ENCODE results near the gene ELFN2.
A peak's percentile ranks its signal among the peaks of the same experiment; 100 is the strongest.
"Not testable (repeated sequence)": the region's sequence is repeated elsewhere in the genome, so short reads cannot be mapped to it uniquely, and the experiment has no call there.

ELFN2 gene

GRCh38 chr22:37336579-37336978 is 90.7 kb downstream of the ELFN2 start:
- DNase-seq (ENCODE audit: low read depth in 2 of 2): no peak

GRCh38 chr22:37335806-37336199 is 91.5 kb downstream of the ELFN2 start:
- no peak for DNase-seq (ENCODE audit: low read depth in 2 of 2)

- DNase-seq (ENCODE audit: low read depth in 2 of 2): no peak
Observed at GRCh38 chr22:37334859-37335805, 92.1 kb downstream of the ELFN2 start.

GRCh38 chr22:37334461-37334858 is 92.8 kb downstream of the ELFN2 start:
- DNase-seq (ENCODE audit: low read depth in 2 of 2): no peak

GRCh38 chr22:37333724-37334460 is 93.4 kb downstream of the ELFN2 start:
- DNase-seq (ENCODE audit: low read depth in 2 of 2): no peak

GRCh38 chr22:37331856-37332536 is 95.3 kb downstream of the ELFN2 start:
- no peak for DNase-seq (ENCODE audit: low read depth in 2 of 2)

GRCh38 chr22:37331034-37331428 is 96.2 kb downstream of the ELFN2 start:
- DNase-seq (ENCODE audit: low read depth in 2 of 2): no peak

GRCh38 chr22:37330200-37331033 is 96.9 kb downstream of the ELFN2 start:
- DNase-seq (ENCODE audit: low read depth in 2 of 2): peak; percentile 57 to 64

- DNase-seq (ENCODE audit: low read depth in 2 of 2): no peak
Observed at GRCh38 chr22:37329238-37330140, 97.8 kb downstream of the ELFN2 start.

- not testable (repeated sequence) for DNase-seq (ENCODE audit: low read depth in 2 of 2)
Observed at GRCh38 chr22:37328538-37329237, 98.6 kb downstream of the ELFN2 start.

- no peak for DNase-seq (ENCODE audit: low read depth in 2 of 2)
Observed at GRCh38 chr22:37328017-37328416, 99.3 kb downstream of the ELFN2 start.

GRCh38 chr22:37326726-37327125 is 100.6 kb downstream of the ELFN2 start:
- DNase-seq (ENCODE audit: low read depth in 2 of 2): no peak

GRCh38 chr22:37325039-37325395 is 102.3 kb downstream of the ELFN2 start:
- no peak for DNase-seq (ENCODE audit: low read depth in 2 of 2)

- DNase-seq (ENCODE audit: low read depth in 2 of 2): no peak
Observed at GRCh38 chr22:37324340-37325038, 102.8 kb downstream of the ELFN2 start.

- DNase-seq (ENCODE audit: low read depth in 2 of 2): no peak
Observed at GRCh38 chr22:37320726-37321677, 106.3 kb downstream of the ELFN2 start.

- DNase-seq (ENCODE audit: low read depth in 2 of 2): no peak
Observed at GRCh38 chr22:37319469-37319868, 107.8 kb downstream of the ELFN2 start.

GRCh38 chr22:37318364-37319109 is 108.7 kb downstream of the ELFN2 start:
- no peak for DNase-seq (ENCODE audit: low read depth in 2 of 2)
